ENCODE results near the gene HMGN2.
A peak's percentile ranks its signal among the peaks of the same experiment; 100 is the strongest.

HMGN2 gene

DNA sequence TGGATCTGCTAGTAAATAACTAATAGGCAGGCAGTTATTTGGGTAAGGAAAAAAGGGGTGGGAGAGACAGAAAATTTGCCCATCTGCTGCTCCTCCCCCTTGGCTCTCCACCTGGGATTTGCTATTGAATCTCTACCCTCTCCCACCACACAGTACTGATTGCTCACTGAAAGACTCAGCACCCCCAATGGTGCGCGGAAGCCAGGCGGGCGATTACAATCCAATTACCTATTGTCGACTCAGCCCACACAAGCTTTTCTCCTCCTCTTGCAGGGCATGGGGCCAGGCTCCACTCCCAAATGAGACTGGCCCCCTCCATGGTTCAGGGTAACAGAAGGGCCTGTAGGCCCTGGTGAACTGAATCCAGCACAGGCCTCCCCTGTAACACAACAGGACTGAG, 2.7 kb upstream of the HMGN2 start:
- H3K4me3 ChIP-seq (ENCODE audit: low read depth, low read length): no peak overlapping the region
- TF ChIP-seq CTCF (IDR thresholded peaks at IDR 0.05; ENCODE audit: control insufficient read depth, extremely low read depth, insufficient read depth): no peak
- DNase-seq (ENCODE audit: low read depth): no peak

DNA sequence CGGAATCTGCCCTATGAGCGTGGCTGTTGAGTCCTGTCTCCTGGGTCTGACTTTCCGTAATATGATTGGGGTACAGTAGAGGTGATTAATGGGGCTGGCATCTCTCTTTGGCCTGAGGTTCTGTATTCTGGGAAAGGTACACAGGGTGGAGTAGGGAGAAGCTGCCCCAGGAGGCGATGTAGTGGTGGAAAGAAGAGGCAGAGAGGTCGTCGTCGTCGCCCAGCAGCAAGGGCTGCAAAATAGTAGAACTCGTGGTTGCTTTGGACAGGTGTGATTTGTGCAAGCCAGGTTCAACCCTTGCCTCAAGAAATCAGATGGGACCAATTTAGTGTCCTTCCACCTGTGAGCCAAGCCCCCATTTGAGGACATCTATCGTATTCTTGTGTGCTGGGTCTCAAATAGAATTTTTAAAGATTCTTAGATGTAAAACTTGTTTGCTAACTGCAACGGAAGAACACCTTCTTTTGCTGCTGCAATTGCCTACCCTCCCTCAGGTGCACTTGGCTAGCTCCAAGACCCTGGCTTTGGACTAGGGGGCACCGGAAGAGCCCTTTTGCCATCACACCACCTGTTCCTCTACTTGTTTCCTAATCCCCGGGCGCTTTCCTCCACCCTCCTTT, 1.3 kb upstream of the HMGN2 start:
- H3K4me3 ChIP-seq (ENCODE audit: low read depth, low read length): peak overlapping the region; percentile 67
- no peak for TF ChIP-seq CTCF (IDR thresholded peaks at IDR 0.05; ENCODE audit: control insufficient read depth, extremely low read depth, insufficient read depth)
- DNase-seq (ENCODE audit: low read depth): no peak

DNA sequence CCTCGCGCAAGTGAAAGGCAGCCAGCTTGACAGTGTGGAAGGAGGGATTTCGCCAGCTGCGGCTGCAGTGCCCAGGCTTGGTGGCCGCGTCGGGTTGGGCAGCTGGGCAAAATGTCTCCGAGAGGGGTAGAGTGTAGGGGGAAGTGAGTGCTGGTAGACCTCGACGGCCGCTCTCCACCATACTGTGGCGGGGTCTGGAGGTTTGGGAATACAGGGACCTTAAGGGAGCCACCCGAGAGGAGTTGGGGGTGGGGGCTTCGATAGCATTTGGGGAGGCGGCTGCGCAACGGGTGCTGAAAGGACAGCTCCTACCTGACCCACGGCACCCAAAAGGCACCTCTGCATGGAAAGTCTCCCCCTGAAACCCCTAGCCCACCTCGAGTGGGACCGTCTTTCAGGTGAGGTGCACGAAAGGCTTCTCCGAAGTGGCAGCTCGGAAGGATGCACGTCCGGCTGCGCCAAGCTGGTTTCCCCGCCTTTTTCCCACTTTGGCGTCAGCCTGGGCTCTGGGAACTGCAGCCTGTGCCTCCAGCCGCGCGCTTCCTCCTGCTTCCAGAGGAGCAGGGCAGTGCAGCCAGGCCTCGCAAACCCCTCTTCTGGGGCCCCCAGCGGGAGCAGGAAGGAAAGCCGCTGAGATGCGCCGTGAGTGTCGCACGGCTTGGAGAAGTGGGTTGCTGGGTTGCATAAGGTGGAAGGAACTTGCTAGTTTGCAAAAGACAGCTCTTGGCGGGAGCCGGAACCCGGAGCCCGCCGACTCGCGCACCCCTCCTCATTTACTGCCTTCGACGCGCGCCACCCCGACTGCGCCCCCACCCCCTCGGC, 531 bp upstream of the HMGN2 start:
- no peak for TF ChIP-seq CTCF (IDR thresholded peaks at IDR 0.05; ENCODE audit: control insufficient read depth, extremely low read depth, insufficient read depth)
- H3K4me3 ChIP-seq (ENCODE audit: low read depth, low read length): peak overlapping the region; percentile 67
- DNase-seq (ENCODE audit: low read depth): no peak

DNA sequence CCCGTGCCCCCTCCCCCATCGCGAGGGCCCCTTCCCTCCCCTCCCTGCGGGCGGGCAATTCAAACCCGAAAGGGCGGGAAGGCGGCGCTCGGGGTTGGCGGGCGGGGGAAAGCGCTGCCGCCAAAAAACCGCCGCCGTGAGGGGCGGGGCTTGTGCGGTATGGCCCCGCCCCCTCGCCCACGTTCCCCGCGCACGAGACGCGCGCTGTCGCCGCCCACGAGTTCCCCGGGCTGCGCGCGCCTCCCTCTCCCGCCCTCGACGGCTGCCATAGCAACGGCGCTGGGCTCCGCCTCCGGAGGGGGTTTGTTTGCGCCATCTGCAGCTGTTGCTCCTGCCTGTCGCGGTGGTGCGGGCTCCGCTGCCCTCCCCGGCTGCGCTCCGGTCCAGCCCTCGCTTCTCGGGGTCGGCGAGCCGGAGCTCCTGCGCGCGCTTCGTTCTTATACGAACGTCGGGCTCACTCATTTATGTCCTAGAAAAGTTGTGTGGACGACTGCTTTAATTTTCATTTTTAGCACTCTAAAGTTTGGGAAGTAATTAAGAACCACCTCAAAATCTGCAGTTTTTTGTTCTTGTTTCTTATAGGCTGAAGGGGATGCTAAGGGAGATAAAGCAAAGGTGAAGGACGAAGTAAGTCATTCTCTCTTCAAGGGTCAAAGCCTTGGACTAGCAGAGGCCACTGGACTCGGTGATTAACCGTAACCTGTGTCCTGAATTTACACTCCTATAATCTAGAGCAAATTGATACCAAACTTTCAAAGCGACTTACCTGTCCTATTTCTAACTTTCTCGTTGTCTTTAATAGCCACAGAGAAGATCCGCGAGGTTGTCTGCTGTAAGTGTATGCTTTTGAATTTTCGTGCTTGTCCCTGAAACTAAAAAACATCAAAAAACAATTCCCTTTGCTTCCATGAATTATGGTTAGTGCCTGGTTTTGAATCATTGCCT, 933 bp downstream of the HMGN2 start:
- peak; percentile 39 for DNase-seq (ENCODE audit: low read depth)
- TF ChIP-seq CTCF (IDR thresholded peaks at IDR 0.05; ENCODE audit: control insufficient read depth, extremely low read depth, insufficient read depth): no peak
- H3K4me3 ChIP-seq (ENCODE audit: low read depth, low read length): peak overlapping the region; percentile 67

GRCh38 chr1:26474818-26475217, 2.6 kb downstream of the HMGN2 start:
- no peak for DNase-seq (ENCODE audit: low read depth)
- no peak overlapping the region for H3K4me3 ChIP-seq (ENCODE audit: low read depth, low read length)
- TF ChIP-seq CTCF (IDR thresholded peaks at IDR 0.05; ENCODE audit: control insufficient read depth, extremely low read depth, insufficient read depth): no peak

GRCh38 chr1:26475989-26476388, 3.7 kb downstream of the HMGN2 start:
- TF ChIP-seq CTCF (IDR thresholded peaks at IDR 0.05; ENCODE audit: control insufficient read depth, extremely low read depth, insufficient read depth): no peak
- no peak overlapping the region for H3K4me3 ChIP-seq (ENCODE audit: low read depth, low read length)

More at GRCh38 chr1:26475989-26476388, 3.7 kb downstream of the HMGN2 start:
- no peak for DNase-seq (ENCODE audit: low read depth)
